Endothelial cell of umbilical vein (primary cell): ENCODE results near the gene ADAMTS14. TPM values are rescaled to one million over a fixed set of nuclear protein-coding genes. Genes with fewer than 3 reads are reported as not detected.

ENCODE experiments used
- BruUV-seq: library from RNA; stranded (reverse); fragments of 400-500 nt; replicated peaks from 2 replicates; lab custom pipeline; 2021; lab: Mats Ljungman, UMichigan
- CTCF ChIA-PET: fragments of 300-600, 350-600 bp; sonication (Branson Sonifier 250); formaldehyde crosslinking; loops from one replicate; lab custom pipeline; 2021; ENCODE audit warnings: antibody characterized with exemption, inconsistent platforms; lab: Charles Lee
- POLR2A ChIA-PET: fragments of 300-600, 350-600 bp; sonication (Branson Sonifier 250); formaldehyde crosslinking; loops from one replicate; lab custom pipeline; 2021; ENCODE audit warnings: antibody characterized with exemption, inconsistent platforms; lab: Charles Lee
- DNase-seq: peaks from one replicate; pipeline ENCODE4 v3.0.0-alpha.2; 2011; ENCODE audit warnings: low read depth, low spot score
- FAIRE-seq: peaks from 2 replicates; lab custom pipeline; 2011; peaks lifted over from hg19 to GRCh38; lab: Jason Lieb, UNC
- H2AFZ ChIP-seq: 2 replicates; pipeline ENCODE4 v1.6.0; 2012; ENCODE audit warnings: low read depth, low read length, control low read depth, inconsistent platforms
- H3K27ac ChIP-seq: 2 replicates; pipeline ENCODE4 v1.5.1; 2011; ENCODE audit warnings: low read depth, mild to moderate bottlenecking, control low read depth, low read length, moderate library complexity; ENCODE audit not compliant: insufficient read depth
- H3K27me3 ChIP-seq, 2 experiments: 2 replicates each; pipeline versions ENCODE4 v1.6.0 to v1.6.1; 2011; ENCODE audit warnings: low read length in 2 of 2, mixed read lengths in 1 of 2; ENCODE audit not compliant: control insufficient read depth in 2 of 2, insufficient read depth in 2 of 2
- H3K36me3 ChIP-seq, 2 experiments: 2 replicates in 1 of 2; 3 replicates in 1 of 2; pipeline ENCODE4 v1.5.1; 2011; ENCODE audit warnings: low read length in 2 of 2, mild to moderate bottlenecking in 1 of 2, moderate library complexity in 1 of 2; ENCODE audit not compliant: control insufficient read depth in 2 of 2, insufficient read depth in 2 of 2; ENCODE audit errors: extremely low read depth in 1 of 2
- H3K4me1 ChIP-seq: 3 replicates; pipeline ENCODE4 v1.5.1; 2011; ENCODE audit warnings: mild to moderate bottlenecking, low read length; ENCODE audit not compliant: control insufficient read depth, insufficient read depth; ENCODE audit errors: extremely low read depth
- H3K4me2 ChIP-seq: 2 replicates; pipeline ENCODE4 v1.6.1; 2011; ENCODE audit warnings: low read length, control low read depth, mixed read lengths; ENCODE audit not compliant: insufficient read depth
- H3K4me3 ChIP-seq, 3 experiments: fragments of 200-600 bp in 1 of 3; sonication (generic), shearing (Covaris generic) in 1 of 3; replicated peaks in 1 of 3; 2 replicates each; pipeline ENCODE4 v1.5.1; 2011 to 2016; ENCODE audit warnings: control low read depth in 3 of 3, low read length in 3 of 3, mild to moderate bottlenecking in 2 of 3, inconsistent platforms in 1 of 3, low read depth in 1 of 3, moderate library complexity in 1 of 3; ENCODE audit not compliant: insufficient read depth in 1 of 3
- H3K79me2 ChIP-seq: 2 replicates; pipeline ENCODE4 v1.6.0; 2012; ENCODE audit warnings: low read length, inconsistent platforms; ENCODE audit not compliant: control insufficient read depth, insufficient read depth
- H3K9ac ChIP-seq: replicated peaks from 2 replicates; pipeline ENCODE3; 2011; ENCODE audit warnings: low read length, control low read depth; ENCODE audit not compliant: insufficient read depth; ENCODE audit errors: extremely low read depth
- H3K9me1 ChIP-seq: replicated peaks from 3 replicates; pipeline ENCODE4 v1.6.0; 2011; ENCODE audit warnings: mild to moderate bottlenecking, low read length; ENCODE audit not compliant: control insufficient read depth, insufficient read depth; ENCODE audit errors: extremely low read depth
- H3K9me3 ChIP-seq: replicated peaks from 2 replicates; pipeline ENCODE4 v1.5.1; 2012; ENCODE audit warnings: low read length, inconsistent platforms; ENCODE audit not compliant: control insufficient read depth, insufficient read depth
- H4K20me1 ChIP-seq: replicated peaks from 2 replicates; pipeline ENCODE3; 2011; ENCODE audit warnings: mild to moderate bottlenecking, low read length; ENCODE audit not compliant: control insufficient read depth, insufficient read depth; ENCODE audit errors: extremely low read depth
- EZH2 ChIP-seq: IDR thresholded peaks from 2 replicates; pipeline ENCODE4 v1.6.1; 2012; ENCODE audit warnings: borderline replicate concordance, low read depth, mild to moderate bottlenecking, moderate library complexity, low read length, inconsistent platforms; ENCODE audit not compliant: severe bottlenecking
- GATA2 ChIP-seq: IDR thresholded peaks from 2 replicates; pipeline ENCODE4 v1.7.0; 2011; ENCODE audit warnings: low read depth, mild to moderate bottlenecking, moderate library complexity, mixed read lengths, low read length; ENCODE audit not compliant: insufficient read length, insufficient read depth
- JUN ChIP-seq: IDR thresholded peaks from 2 replicates; pipeline ENCODE4 v1.6.1; 2011; ENCODE audit warnings: borderline replicate concordance, low read depth; ENCODE audit not compliant: insufficient read length, insufficient read depth
- MYC ChIP-seq: IDR thresholded peaks from one replicate; pipeline ENCODE4 v1.6.1; 2011; ENCODE audit warnings: mild to moderate bottlenecking, low read depth, low read length
- POLR2A ChIP-seq: IDR thresholded peaks from 2 replicates; pipeline ENCODE4 v1.6.1; 2012; ENCODE audit warnings: low read depth, mild to moderate bottlenecking, control low read depth, low read length
- POLR2AphosphoS5 ChIP-seq: IDR thresholded peaks from 2 replicates; pipeline ENCODE4 v1.6.1; 2012; ENCODE audit warnings: low read depth, mild to moderate bottlenecking, control low read depth, low read length, moderate library complexity; ENCODE audit not compliant: insufficient read depth
- dilution Hi-C: fragments of 300-500 bp; cut with MboI; formaldehyde crosslinking; loops from one replicate; pipeline ENCODE4 v1.15.0; 2019; ENCODE audit warnings: low sequenced_read_pairs; ENCODE audit not compliant: extremely low pct_ligation_motif_present
- intact Hi-C: fragments of 100-400 bp; cut with micrococcal nuclease; formaldehyde crosslinking; loops from one replicate; pipeline ENCODE4 v1.10.0; 2022
- polyA plus RNA-seq, 4 experiments: library from polyadenylated mRNA; depleted of rRNA in 3 of 4; stranded (reverse) in 3 of 4; unstranded in 1 of 4; fragments of >200 nt; gene quantifications; 2 replicates each; pipeline versions ENCODE4 v1.2.1 to v1.2.3, GENCODE V29; 2011 to 2012; ENCODE audit warnings: missing spikeins in 1 of 4
- total RNA-seq: library from RNA; stranded (reverse); gene quantifications from 2 replicates; pipeline ENCODE4 v1.2.3, GENCODE V29; 2021
- TF ChIP-seq, protein P1 (sequence below), 2 donors: IDR thresholded peaks; 1 replicate in 1 of 2; 2 replicates in 1 of 2; pipeline ENCODE4 v1.5.1; 2011; ENCODE audit warnings: low read length in 2 of 2, mild to moderate bottlenecking in 2 of 2, moderate library complexity in 2 of 2, control low read depth in 1 of 2, inconsistent platforms in 1 of 2, low read depth in 1 of 2; ENCODE audit not compliant: insufficient read depth in 1 of 2; ENCODE audit errors: extremely low read depth in 1 of 2
- TF ChIP-seq, protein P2 (sequence below): IDR thresholded peaks from 2 replicates; pipeline ENCODE4 v1.6.1; 2011; ENCODE audit not compliant: insufficient read depth, insufficient read length

Gene ADAMTS14
- total and polyA plus RNA-seq, 2 donors (not counting 3 experiments of a cell fraction or from before 2014, with no cell fraction given): not detected

- ChIA-PET CTCF (interaction anchor here (1.0 kb wide), 1 partner anchor 96 kb away, joined by 3 read pairs; no protein-coding TSS in a partner anchor), POLR2A (no interaction called here)
- FAIRE-seq (no peak), DNase-seq (no peak)
- no peaks in the 10 kb centered on the region for H3K36me3 ChIP-seq
- TF ChIP-seq GATA2: no peak
- TF ChIP-seq, protein P1, sequence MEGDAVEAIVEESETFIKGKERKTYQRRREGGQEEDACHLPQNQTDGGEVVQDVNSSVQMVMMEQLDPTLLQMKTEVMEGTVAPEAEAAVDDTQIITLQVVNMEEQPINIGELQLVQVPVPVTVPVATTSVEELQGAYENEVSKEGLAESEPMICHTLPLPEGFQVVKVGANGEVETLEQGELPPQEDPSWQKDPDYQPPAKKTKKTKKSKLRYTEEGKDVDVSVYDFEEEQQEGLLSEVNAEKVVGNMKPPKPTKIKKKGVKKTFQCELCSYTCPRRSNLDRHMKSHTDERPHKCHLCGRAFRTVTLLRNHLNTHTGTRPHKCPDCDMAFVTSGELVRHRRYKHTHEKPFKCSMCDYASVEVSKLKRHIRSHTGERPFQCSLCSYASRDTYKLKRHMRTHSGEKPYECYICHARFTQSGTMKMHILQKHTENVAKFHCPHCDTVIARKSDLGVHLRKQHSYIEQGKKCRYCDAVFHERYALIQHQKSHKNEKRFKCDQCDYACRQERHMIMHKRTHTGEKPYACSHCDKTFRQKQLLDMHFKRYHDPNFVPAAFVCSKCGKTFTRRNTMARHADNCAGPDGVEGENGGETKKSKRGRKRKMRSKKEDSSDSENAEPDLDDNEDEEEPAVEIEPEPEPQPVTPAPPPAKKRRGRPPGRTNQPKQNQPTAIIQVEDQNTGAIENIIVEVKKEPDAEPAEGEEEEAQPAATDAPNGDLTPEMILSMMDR (IDR thresholded peaks at IDR 0.05; ENCODE audit: extremely low read depth in 1 of 2, insufficient read depth in 1 of 2, low read depth in 1 of 2, low read length in 2 of 2): no peak
- TF ChIP-seq MYC: no peak
- TF ChIP-seq, protein P2, sequence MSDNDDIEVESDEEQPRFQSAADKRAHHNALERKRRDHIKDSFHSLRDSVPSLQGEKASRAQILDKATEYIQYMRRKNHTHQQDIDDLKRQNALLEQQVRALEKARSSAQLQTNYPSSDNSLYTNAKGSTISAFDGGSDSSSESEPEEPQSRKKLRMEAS: no peak
- no peaks in the 10 kb centered on the region for H3K9me1 ChIP-seq
- H3K9ac ChIP-seq: no peak overlapping the region
- intact Hi-C loops: no loop called here
- no peak overlapping the region for H3K27ac ChIP-seq
- dilution Hi-C loops: no loop called here
- H2AFZ ChIP-seq: no peak overlapping the region
- BruUV-seq: no TSS peak
- H3K27me3 ChIP-seq: peaks cover 14 to 28% of the 10 kb centered on the region in 2 experiments
- H3K79me2 ChIP-seq: no peaks in the 10 kb centered on the region
- H3K4me3 ChIP-seq: no peak overlapping the region
- H3K4me2 ChIP-seq: no peak overlapping the region
- H4K20me1 ChIP-seq: no peaks in the 10 kb centered on the region
- H3K9me3 ChIP-seq: no peaks in the 10 kb centered on the region
- H3K4me1 ChIP-seq: no peaks in the 10 kb centered on the region
Observed at GRCh38 chr10:70806841-70807240, 134.5 kb downstream of the ADAMTS14 start.

DNA sequence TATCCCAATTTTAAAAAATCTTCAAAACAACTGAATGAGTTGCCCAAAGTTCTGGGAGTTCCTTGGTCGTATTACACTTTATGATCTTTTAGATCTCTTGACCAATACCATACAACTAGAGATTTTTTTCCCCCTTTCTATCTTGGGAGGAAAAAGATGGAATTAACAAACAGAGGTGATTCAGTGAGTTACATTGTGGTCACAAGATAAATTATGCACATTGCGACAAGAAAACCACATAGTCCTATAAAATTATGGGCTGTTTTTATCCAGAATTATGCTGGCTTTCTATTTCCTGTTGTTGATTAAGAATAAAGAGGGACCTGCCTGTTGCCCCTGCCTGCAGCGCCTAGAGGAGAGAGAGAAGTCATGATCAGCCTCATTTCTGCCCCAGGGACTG lies 135.2 kb downstream of the ADAMTS14 start:
- Histone ChIP-seq H3K9me3 (no peaks in the 10 kb centered on the region), H3K27me3 (peaks cover 14 to 28% of the 10 kb centered on the region in 2 experiments), H3K4me2 (no peak overlapping the region), H3K4me1 (no peaks in the 10 kb centered on the region), H4K20me1 (no peaks in the 10 kb centered on the region), H3K36me3 (no peaks in the 10 kb centered on the region), H3K4me3 (no peak overlapping the region), H3K79me2 (no peaks in the 10 kb centered on the region), H3K27ac (no peak overlapping the region), H3K9me1 (no peaks in the 10 kb centered on the region), H3K9ac (no peak overlapping the region), H2AFZ (no peak overlapping the region)
- no TSS peak for BruUV-seq
- DNase-seq: no peak
- ChIA-PET POLR2A (no interaction called here), CTCF (interaction anchor here (1.0 kb wide), 1 partner anchor 95 kb away, joined by 3 read pairs; no protein-coding TSS in a partner anchor)
- FAIRE-seq: no peak
- dilution Hi-C loops (no loop called here), intact Hi-C loops (no loop called here)
- TF ChIP-seq MYC: no peak
- no peak for TF ChIP-seq JUN
- TF ChIP-seq EZH2: no peak
- TF ChIP-seq, protein P2: no peak
- no peak for TF ChIP-seq POLR2A
- no peak for TF ChIP-seq POLR2AphosphoS5
- TF ChIP-seq GATA2: no peak
